Prostate gland (tissue), 2 donors: Measurements from ENCODE around the gene SRSF7. TPM values are rescaled to one million over a fixed set of nuclear protein-coding genes. Genes with fewer than 3 reads are reported as not detected.
A peak's percentile ranks its signal among the peaks of the same experiment; 100 is the strongest.

Experiments
- DNase-seq: peaks from one replicate; pipeline ENCODE4 v3.0.0-alpha.2; 2019; ENCODE audit warnings: low spot score
- H3K27ac ChIP-seq, 2 donors: fragments of 200-600 bp; sonication (generic); 2 replicates each; pipeline ENCODE4 v1.5.1; 2017 to 2019
- H3K27me3 ChIP-seq: fragments of 200-600 bp; sonication (generic); replicated peaks from 2 replicates; pipeline ENCODE4 v1.5.1; 2019; ENCODE audit not compliant: insufficient read depth
- H3K36me3 ChIP-seq, 2 donors: fragments of 200-600 bp; sonication (generic); 1 replicate in 1 of 2; 2 replicates in 1 of 2; pipeline versions ENCODE4 v1.5.1 to v1.8.1; 2017 to 2019
- H3K4me1 ChIP-seq: fragments of 200-600 bp; sonication (generic); replicated peaks from 2 replicates; pipeline ENCODE4 v1.5.1; 2019
- H3K4me3 ChIP-seq, 2 donors: fragments of 200-600 bp; sonication (generic); 2 replicates each; pipeline ENCODE4 v1.5.1; 2017 to 2019
- H3K9me3 ChIP-seq: fragments of 200-600 bp; sonication (generic); 2 replicates; pipeline ENCODE4 v1.5.1; 2017
- CTCF ChIP-seq, 4 experiments: fragments of 200-600 bp in 2 of 4; fragments of 450-650 bp in 2 of 4; sonication (generic) in 2 of 4; IDR thresholded peaks; 1 replicate in 3 of 4; 2 replicates in 1 of 4; pipeline ENCODE4 v1.5.1; 2016 to 2019; ENCODE audit warnings: antibody characterized with exemption in 4 of 4, mild to moderate bottlenecking in 2 of 4, moderate library complexity in 2 of 4
- POLR2A ChIP-seq: fragments of 450-650 bp; IDR thresholded peaks from one replicate; pipeline ENCODE4 v1.6.1; 2016; ENCODE audit warnings: antibody characterized with exemption, mild to moderate bottlenecking
- POLR2AphosphoS5 ChIP-seq: sonication (generic); formaldehyde crosslinking; IDR thresholded peaks from one replicate; pipeline ENCODE4 v1.6.1; 2017; ENCODE audit warnings: antibody characterized with exemption
- WGBS: methylation state at CpG from one replicate; pipeline ENCODE4 v1.1.5; 2018; 5-methylcytosine and 5-hydroxymethylcytosine counted together
- intact Hi-C: fragments of 100-400 bp; cut with DNase I; formaldehyde crosslinking; loops from one replicate; pipeline ENCODE4 v1.14.2; 2022
- total RNA-seq, 2 donors: library from RNA; depleted of rRNA; stranded (reverse); fragments of >200 nt; gene quantifications; one replicate each; pipeline ENCODE4 v1.1.0, GENCODE V29; 2016

The SRSF7 gene
- total RNA-seq, 2 donors from 2014 or later = 73.2 to 84.4 TPM

GRCh38 chr2:38697116-38697840 lies 53.9 kb downstream of the SRSF7 start:
- Histone ChIP-seq H3K27ac (no peak overlapping the region), H3K9me3 (no peaks in the 10 kb centered on the region), H3K4me3 (no peak overlapping the region), H3K36me3 (no peaks in the 10 kb centered on the region), H3K27me3 (no peaks in the 10 kb centered on the region), H3K4me1 (peaks cover 9% of the 10 kb centered on the region)
- DNase-seq = peak; percentile 44
- intact Hi-C loops = no loop called here
- WGBS = 34% methylated on average over 8 of the region's 8 CpGs
- TF ChIP-seq POLR2A (no peak), CTCF (IDR thresholded peaks at IDR 0.05) (no peak), POLR2AphosphoS5 (no peak)

Other genes with a start within 250 kb of the SRSF7 start
- gene HNRNPLL, start 148.4 kb downstream of the SRSF7 start, total RNA-seq = 10 to 100 TPM; 36.1 to 63.6 TPM
- 10 to 100 TPM in 1 of 2 donors, 1 to 10 TPM in 1; 5.6 to 22.3 TPM for gene GALM, start 85.2 kb downstream of the SRSF7 start, total RNA-seq
- gene GEMIN6, start 26.8 kb upstream of the SRSF7 start, total RNA-seq = 1 to 10 TPM; 4.4 to 8.5 TPM
- gene DHX57, start 124.6 kb upstream of the SRSF7 start, total RNA-seq = 10 to 100 TPM; 18.5 to 19.0 TPM
- gene MORN2, start 124.6 kb upstream of the SRSF7 start, total RNA-seq = 10 to 100 TPM; 26.1 to 34.2 TPM
- gene ARHGEF33, start 138.5 kb upstream of the SRSF7 start, total RNA-seq = 1 to 10 TPM in 1 of 2 donors, under 1 TPM in 1; 0.96 to 2.2 TPM